Right lobe of liver (tissue), 6 donors: ENCODE measurements around the gene NOS1AP. TPM values are rescaled to one million over a fixed set of nuclear protein-coding genes. Genes with fewer than 3 reads are reported as not detected.

Experiments
- ATAC-seq, 4 donors: fragments of 200-7000 bp; cut with Tn5 transposase; one replicate each; pipeline ENCODE4 v1.9.1; 2020; ENCODE audit warnings: mild to moderate bottlenecking in 4 of 4, moderate library complexity in 4 of 4
- DNase-seq, 3 donors: peaks; one replicate each; pipeline ENCODE4 v3.0.0-alpha.2; 2020
- H3K27ac ChIP-seq, 3 donors: fragments of 200-600 bp; one replicate each; pipeline ENCODE4 v1.8.0; 2022
- H3K27me3 ChIP-seq, 2 donors: fragments of 200-600 bp; one replicate each; pipeline ENCODE4 v1.8.0; 2022
- H3K36me3 ChIP-seq, 4 donors: fragments of 200-600 bp; sonication (generic) in 1 of 4; one replicate each; pipeline versions ENCODE4 v1.5.1 to v1.8.0; 2017 to 2022; ENCODE audit warnings: control low read depth in 1 of 4
- H3K4me1 ChIP-seq, 4 donors: fragments of 200-600 bp; sonication (generic) in 1 of 4; one replicate each; pipeline versions ENCODE4 v1.5.1 to v1.8.0; 2017 to 2022; ENCODE audit warnings: control low read depth in 1 of 4
- H3K4me3 ChIP-seq, 3 donors: fragments of 200-600 bp; one replicate each; pipeline ENCODE4 v1.8.0; 2022
- H3K9me3 ChIP-seq, 4 donors: fragments of 200-600 bp; sonication (generic) in 1 of 4; one replicate each; pipeline versions ENCODE4 v1.5.1 to v1.8.0; 2017 to 2022; ENCODE audit warnings: control low read depth in 1 of 4
- POLR2A ChIP-seq: fragments of 450-650 bp; IDR thresholded peaks from one replicate; pipeline ENCODE4 v1.6.1; 2017; ENCODE audit warnings: antibody characterized with exemption, mild to moderate bottlenecking
- WGBS: methylation state at CpG from one replicate; pipeline ENCODE4 v1.1.6; 2018; ENCODE audit warnings: low coverage, low lambda C conversion rate; ENCODE audit not compliant: insufficient coverage; ENCODE audit errors: missing lambda C conversion rate; 5-methylcytosine and 5-hydroxymethylcytosine counted together
- intact Hi-C, 2 donors: fragments of 100-400 bp; cut with DNase I; formaldehyde crosslinking; loops; one replicate each; pipeline versions ENCODE4 v1.11.2 to v1.14.1; 2022
- total RNA-seq, 6 experiments: library from RNA; depleted of rRNA in 2 of 6; stranded (reverse); fragments of >200 nt in 2 of 6; fragmentation: NEBNext Ultra II Directional in 3 of 6; extraction: Animal tissue kit (Norgen Biotek cat#: 25700) in 3 of 6; gene quantifications; one replicate each; pipeline versions ENCODE4 v1.1.0 to v1.2.4, GENCODE V29; 2016 to 2023
- TF ChIP-seq, protein P1 (sequence below), 4 donors: fragments of 200-600 bp in 3 of 4; fragments of 450-650 bp in 1 of 4; IDR thresholded peaks; one replicate each; pipeline versions ENCODE4 v1.5.1 to v1.8.0; 2016 to 2022; ENCODE audit warnings: antibody characterized with exemption in 4 of 4, mild to moderate bottlenecking in 2 of 4
- donor health status: DM: no; HTN: yes; CAD: no.
- donor health status: DM: no; HTN: no; CAD: no.
- donor health status: DM: no; HTN: no; CAD: no.
- donor health status: DM: no; HTN: yes; CAD: no.
- donor health status: DM: no; HTN: yes; CAD: no.

NOS1AP gene
- total RNA-seq, 6 experiments from 2014 or later = 4.7 to 24.8 (median 11.6) TPM

DNA sequence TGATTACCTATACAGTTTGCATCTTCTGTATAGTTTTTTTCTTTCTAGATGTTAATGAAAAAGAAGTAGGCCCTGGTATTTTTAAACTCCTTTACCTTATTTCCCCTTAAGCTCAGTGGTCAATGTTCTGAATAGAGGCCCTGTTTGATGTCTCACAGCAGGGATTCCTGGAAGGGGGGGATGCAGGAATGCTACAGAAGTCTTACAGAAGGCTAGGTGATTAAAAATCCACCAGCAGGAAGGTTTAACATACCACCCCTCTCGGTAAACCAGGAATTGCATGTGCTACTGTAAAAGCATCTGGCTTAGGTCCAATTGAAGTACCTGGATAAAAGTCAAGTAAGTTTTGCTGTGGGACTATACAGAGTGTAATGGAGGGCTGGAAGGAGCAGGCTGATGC, 78.3 kb downstream of the NOS1AP start:
- no peak overlapping the region for H3K27ac ChIP-seq
- TF ChIP-seq, protein P1, sequence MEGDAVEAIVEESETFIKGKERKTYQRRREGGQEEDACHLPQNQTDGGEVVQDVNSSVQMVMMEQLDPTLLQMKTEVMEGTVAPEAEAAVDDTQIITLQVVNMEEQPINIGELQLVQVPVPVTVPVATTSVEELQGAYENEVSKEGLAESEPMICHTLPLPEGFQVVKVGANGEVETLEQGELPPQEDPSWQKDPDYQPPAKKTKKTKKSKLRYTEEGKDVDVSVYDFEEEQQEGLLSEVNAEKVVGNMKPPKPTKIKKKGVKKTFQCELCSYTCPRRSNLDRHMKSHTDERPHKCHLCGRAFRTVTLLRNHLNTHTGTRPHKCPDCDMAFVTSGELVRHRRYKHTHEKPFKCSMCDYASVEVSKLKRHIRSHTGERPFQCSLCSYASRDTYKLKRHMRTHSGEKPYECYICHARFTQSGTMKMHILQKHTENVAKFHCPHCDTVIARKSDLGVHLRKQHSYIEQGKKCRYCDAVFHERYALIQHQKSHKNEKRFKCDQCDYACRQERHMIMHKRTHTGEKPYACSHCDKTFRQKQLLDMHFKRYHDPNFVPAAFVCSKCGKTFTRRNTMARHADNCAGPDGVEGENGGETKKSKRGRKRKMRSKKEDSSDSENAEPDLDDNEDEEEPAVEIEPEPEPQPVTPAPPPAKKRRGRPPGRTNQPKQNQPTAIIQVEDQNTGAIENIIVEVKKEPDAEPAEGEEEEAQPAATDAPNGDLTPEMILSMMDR (IDR thresholded peaks at IDR 0.05) = no peak
- TF ChIP-seq POLR2A = no peak
- H3K27me3 ChIP-seq = no peaks in the 10 kb centered on the region
- 36% methylated on average over 1 of the region's 1 CpG for WGBS
- no peaks in the 10 kb centered on the region for H3K36me3 ChIP-seq
- ATAC-seq = no peak
- H3K4me3 ChIP-seq = no peak overlapping the region
- DNase-seq = no peak
- H3K4me1 ChIP-seq = peaks cover 0 to 35% (median 6%) of the 10 kb centered on the region in 4 donors
- intact Hi-C loops = no loop called here
- H3K9me3 ChIP-seq = no peaks in the 10 kb centered on the region

DNA sequence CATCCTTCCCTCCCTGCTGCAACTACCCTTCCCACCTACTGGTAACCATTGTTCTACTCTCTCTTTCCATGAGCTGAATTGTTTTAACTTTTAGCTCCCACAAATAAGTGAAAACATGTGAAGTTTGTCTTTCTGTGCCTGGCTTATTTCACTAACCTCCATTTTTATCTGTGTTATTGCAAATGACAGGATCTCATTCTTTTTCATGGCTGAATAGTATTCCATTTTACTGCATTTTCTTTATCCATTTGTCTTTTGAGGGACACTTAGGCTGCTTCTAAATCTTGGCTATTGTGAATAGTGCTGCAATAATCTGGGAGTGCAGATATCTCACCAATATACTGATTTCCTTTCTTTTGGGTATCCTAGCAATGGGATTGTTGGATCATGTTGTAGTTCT, 80.6 kb downstream of the NOS1AP start:
- Histone ChIP-seq H3K4me3 (no peak overlapping the region), H3K4me1 (peaks cover 0 to 29% (median 8%) of the 10 kb centered on the region in 4 donors), H3K27ac (no peak overlapping the region), H3K27me3 (no peaks in the 10 kb centered on the region), H3K36me3 (no peaks in the 10 kb centered on the region), H3K9me3 (no peaks in the 10 kb centered on the region)
- no peak for TF ChIP-seq POLR2A
- TF ChIP-seq, protein P1 (IDR thresholded peaks at IDR 0.05) = no peak
- no peak for ATAC-seq
- DNase-seq = no peak
- intact Hi-C loops = loop anchor here in 1 of 2 donors (10.0 kb wide), 1 partner anchor 55 kb away; no protein-coding TSS in a partner anchor

DNA sequence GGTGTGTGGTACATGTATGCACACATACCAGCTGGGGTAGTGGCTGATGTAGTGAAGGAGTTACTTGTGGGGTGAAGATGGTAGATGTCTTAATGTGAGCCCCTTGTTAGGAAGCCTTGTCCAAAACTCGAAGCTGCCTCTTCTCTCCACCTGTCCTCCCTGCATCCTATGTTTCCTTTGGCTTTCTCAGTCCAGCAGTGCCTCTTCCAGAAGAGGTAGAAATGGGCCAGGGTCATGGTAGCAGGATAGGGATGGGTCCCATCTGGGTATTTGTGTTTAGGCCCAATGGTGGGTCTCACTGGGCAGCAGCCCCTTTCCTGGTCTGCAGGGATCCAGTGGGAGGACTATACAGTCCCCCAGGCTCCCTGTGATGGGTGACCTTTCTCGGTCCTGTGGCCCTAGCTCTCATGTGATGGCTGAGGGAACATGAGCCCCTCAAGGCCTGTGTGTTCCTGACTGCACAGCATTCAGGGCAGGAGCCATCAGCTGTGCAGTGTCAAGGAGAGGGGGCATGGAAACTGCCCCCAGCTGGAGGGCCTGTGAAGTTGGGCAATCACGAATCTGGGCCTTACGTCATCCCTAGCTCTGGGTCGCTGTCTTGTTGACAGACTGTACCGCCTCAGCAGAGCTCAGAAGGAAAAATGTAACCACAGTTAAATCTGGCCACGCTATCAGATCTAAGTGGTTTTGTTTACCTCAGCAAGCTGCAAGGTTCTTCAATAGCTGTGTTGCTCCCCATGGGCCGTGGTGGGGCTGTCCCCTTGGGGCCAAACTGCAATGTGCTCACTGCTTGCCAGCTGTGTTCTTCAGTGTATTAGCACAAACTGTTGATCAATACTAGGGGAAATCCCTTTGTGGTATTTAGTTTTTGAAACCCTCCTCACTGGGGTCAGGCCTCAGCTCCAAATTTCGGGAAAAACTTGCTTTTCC, 82.7 kb downstream of the NOS1AP start:
- no peak overlapping the region for H3K4me3 ChIP-seq
- no peaks in the 10 kb centered on the region for H3K36me3 ChIP-seq
- 33% methylated on average over 7 of the region's 9 CpGs for WGBS
- intact Hi-C loops = loop anchor here in 1 of 2 donors (10.0 kb wide), 1 partner anchor 53 kb away; no protein-coding TSS in a partner anchor
- H3K27ac ChIP-seq = peak overlapping the region; percentile 36 to 93 (median 85)
- peak; percentile 88 to 98 (median 96) for ATAC-seq
- no peak for TF ChIP-seq POLR2A
- TF ChIP-seq, protein P1 (IDR thresholded peaks at IDR 0.05) = no peak
- peaks cover 0 to 25% (median 5%) of the 10 kb centered on the region in 4 donors for H3K4me1 ChIP-seq
- peak; percentile 83 to 88 (median 88) for DNase-seq
- no peaks in the 10 kb centered on the region for H3K27me3 ChIP-seq
- H3K9me3 ChIP-seq = no peaks in the 10 kb centered on the region

DNA sequence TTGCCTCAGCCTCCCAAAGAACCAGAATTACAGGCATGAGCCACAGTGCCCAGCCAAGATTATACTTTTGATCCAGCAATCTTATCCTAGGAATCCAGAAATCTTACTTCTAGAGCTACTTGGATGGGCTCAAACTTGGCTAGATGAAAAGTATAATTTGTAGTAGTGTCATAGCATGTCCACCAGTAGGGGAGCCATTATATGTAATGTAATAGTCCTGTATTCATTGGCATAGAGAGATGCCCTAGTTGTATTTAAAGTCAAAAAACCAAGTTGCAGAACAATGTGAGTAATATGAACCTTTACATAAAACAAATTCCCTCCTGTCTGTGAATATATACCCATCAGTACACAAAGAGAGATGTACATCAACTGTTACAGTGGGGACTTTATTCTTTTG, 83.9 kb downstream of the NOS1AP start:
- peaks cover 0 to 25% (median 5%) of the 10 kb centered on the region in 4 donors for H3K4me1 ChIP-seq
- no peaks in the 10 kb centered on the region for H3K9me3 ChIP-seq
- DNase-seq (no peak), ATAC-seq (no peak)
- H3K27me3 ChIP-seq = no peaks in the 10 kb centered on the region
- no peak for TF ChIP-seq POLR2A
- TF ChIP-seq, protein P1 (IDR thresholded peaks at IDR 0.05) = no peak
- intact Hi-C loops = loop anchor here in 1 of 2 donors (10.0 kb wide), 1 partner anchor 51 kb away; no protein-coding TSS in a partner anchor
- H3K36me3 ChIP-seq = no peaks in the 10 kb centered on the region
- H3K27ac ChIP-seq = peak overlapping the region in 2 of 3 donors; percentile 85 to 93
- no peak overlapping the region for H3K4me3 ChIP-seq
